DOHH2 (cell line): ENCODE measurements around the gene ARHGAP40.

Experiments
- EZH2phosphoT487 ChIP-seq: fragments of 200-600 bp; sonication (generic); IDR thresholded peaks from 2 replicates; pipeline ENCODE4 v1.6.1; 2017; ENCODE audit warnings: borderline replicate concordance, mild to moderate bottlenecking, antibody characterized with exemption, low read length, moderate library complexity, mixed read lengths
- TF ChIP-seq, protein P1 (sequence below): fragments of 200-600 bp; sonication (generic); IDR thresholded peaks from one replicate; pipeline ENCODE4 v1.5.1; 2014; ENCODE audit warnings: antibody characterized with exemption, mild to moderate bottlenecking, low read depth, low read length; ENCODE audit not compliant: poor library complexity, severe bottlenecking

- TF ChIP-seq, protein P1, sequence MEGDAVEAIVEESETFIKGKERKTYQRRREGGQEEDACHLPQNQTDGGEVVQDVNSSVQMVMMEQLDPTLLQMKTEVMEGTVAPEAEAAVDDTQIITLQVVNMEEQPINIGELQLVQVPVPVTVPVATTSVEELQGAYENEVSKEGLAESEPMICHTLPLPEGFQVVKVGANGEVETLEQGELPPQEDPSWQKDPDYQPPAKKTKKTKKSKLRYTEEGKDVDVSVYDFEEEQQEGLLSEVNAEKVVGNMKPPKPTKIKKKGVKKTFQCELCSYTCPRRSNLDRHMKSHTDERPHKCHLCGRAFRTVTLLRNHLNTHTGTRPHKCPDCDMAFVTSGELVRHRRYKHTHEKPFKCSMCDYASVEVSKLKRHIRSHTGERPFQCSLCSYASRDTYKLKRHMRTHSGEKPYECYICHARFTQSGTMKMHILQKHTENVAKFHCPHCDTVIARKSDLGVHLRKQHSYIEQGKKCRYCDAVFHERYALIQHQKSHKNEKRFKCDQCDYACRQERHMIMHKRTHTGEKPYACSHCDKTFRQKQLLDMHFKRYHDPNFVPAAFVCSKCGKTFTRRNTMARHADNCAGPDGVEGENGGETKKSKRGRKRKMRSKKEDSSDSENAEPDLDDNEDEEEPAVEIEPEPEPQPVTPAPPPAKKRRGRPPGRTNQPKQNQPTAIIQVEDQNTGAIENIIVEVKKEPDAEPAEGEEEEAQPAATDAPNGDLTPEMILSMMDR, result no peak
- no peak for TF ChIP-seq EZH2phosphoT487
Observed at GRCh38 chr20:38585404-38586180, 16.0 kb upstream of the ARHGAP40 start.
